Ovary (tissue), 9 donors: ENCODE results near the gene ROR2. TPM values are rescaled to one million over a fixed set of nuclear protein-coding genes. Genes with fewer than 3 reads are reported as not detected.

ENCODE experiments used
- DNase-seq, 5 donors: peaks; one replicate each; pipeline ENCODE4 v3.0.0-alpha.2; 2019 to 2020
- H3K27ac ChIP-seq, 2 donors: fragments of 200-600 bp; one replicate each; pipeline versions ENCODE4 v1.5.1 to v1.8.0; 2019 to 2022
- H3K27me3 ChIP-seq: fragments of 200-600 bp; one replicate; pipeline ENCODE4 v1.8.0; 2022
- H3K36me3 ChIP-seq: fragments of 200-600 bp; sonication (generic); one replicate; pipeline ENCODE4 v1.5.1; 2019
- H3K4me1 ChIP-seq: one replicate; pipeline ENCODE4 v1.8.1; 2013; ENCODE audit warnings: mild to moderate bottlenecking, moderate library complexity; ENCODE audit not compliant: insufficient read depth
- H3K4me3 ChIP-seq: fragments of 200-600 bp; sonication (generic); one replicate; pipeline ENCODE4 v1.5.1; 2017
- H3K9me3 ChIP-seq, 2 donors: fragments of 200-600 bp in 1 of 2; sonication (generic) in 1 of 2; one replicate each; pipeline versions ENCODE4 v1.5.1 to v1.8.1; 2013 to 2019; ENCODE audit warnings: mild to moderate bottlenecking in 1 of 2, moderate library complexity in 1 of 2
- EP300 ChIP-seq: sonication (generic); formaldehyde crosslinking; IDR thresholded peaks from one replicate; pipeline ENCODE4 v1.6.1; 2017; ENCODE audit warnings: antibody characterized with exemption
- POLR2A ChIP-seq: fragments of 450-650 bp; IDR thresholded peaks from one replicate; pipeline ENCODE4 v1.6.1; 2017; ENCODE audit warnings: antibody characterized with exemption, mild to moderate bottlenecking, moderate library complexity
- WGBS, 3 donors: extraction: QIAGEN DNeasy Blood & Tissue Kit in 1 of 3; methylation state at CpG; one replicate each; pipeline versions ENCODE4 v1.1.5 to v1.1.7; 2013 to 2017; 5-methylcytosine and 5-hydroxymethylcytosine counted together
- intact Hi-C, 4 donors: fragments of 100-400 bp; cut with DNase I; formaldehyde crosslinking; loops; one replicate each; pipeline versions ENCODE4 v1.11.0 to v1.15.1; 2022 to 2023
- polyA plus RNA-seq, 2 donors: library from polyadenylated mRNA; stranded (reverse); fragments of 200-250 nt in 1 of 2; fragments of 350-450 nt in 1 of 2; fragmentation: Illumina TruSeq in 1 of 2; extraction: RNeasy Lipid Tissue Mini Kit (QIAGEN cat#74804) in 1 of 2; gene quantifications; one replicate each; pipeline ENCODE4 v1.2.3, GENCODE V29; 2013 to 2014
- total RNA-seq, 7 donors: library from RNA; depleted of rRNA in 2 of 7; stranded (reverse); fragments of >200 nt in 2 of 7; fragmentation: NEBNext Ultra II Directional in 3 of 7; extraction: Animal tissue kit (Norgen Biotek cat#: 25700) in 3 of 7; gene quantifications; one replicate each; pipeline versions ENCODE4 v1.1.0 to v1.2.4, GENCODE V29; 2016 to 2023
- TF ChIP-seq, protein P1 (sequence below), 3 donors: fragments of 450-650 bp in 2 of 3; fragments of 200-600 bp in 1 of 3; IDR thresholded peaks; one replicate each; pipeline versions ENCODE4 v1.5.1 to v1.8.0; 2016 to 2022; ENCODE audit warnings: antibody characterized with exemption in 3 of 3, mild to moderate bottlenecking in 1 of 3
- donor health status: DM: no; HTN: no; CAD: no; lungs with moderate emphysema.
- donor health status: DM: no; HTN: no; CAD: no.
- donor health status: Bipolar disorder and iron deficiency.
- donor health status: DM: yes; HTN: yes; CAD: no.
- donor health status: DM: no; HTN: no; CAD: no.
- donor health status: DM: yes; HTN: yes; CAD: no.

The ROR2 gene
- total and polyA plus RNA-seq, 9 donors, result 11.4 to 35.5 (median 27.7) TPM

DNA sequence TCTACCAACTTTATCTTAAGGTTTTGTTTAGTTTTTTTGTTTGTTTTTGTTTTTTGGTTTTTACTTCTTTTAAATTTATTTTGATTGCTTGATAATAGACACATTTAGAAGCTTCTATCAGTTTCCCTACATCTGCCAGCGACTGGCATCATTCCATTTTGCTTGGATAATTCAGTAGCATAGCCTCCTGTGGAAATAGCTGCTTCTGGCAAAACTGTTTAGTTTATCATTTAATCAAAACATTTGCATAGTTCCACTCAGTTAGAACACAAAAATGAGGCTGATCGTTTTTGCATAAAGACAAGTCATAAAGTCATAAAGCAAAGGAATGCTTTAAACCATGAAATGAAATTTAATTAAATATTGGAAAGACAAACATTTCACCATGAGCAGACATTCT, 392.7 kb downstream of the ROR2 start:
- 51 to 63% (median 60%) methylated on average over 2 of the region's 2 CpGs for WGBS, 3 donors
- TF ChIP-seq, protein P1, sequence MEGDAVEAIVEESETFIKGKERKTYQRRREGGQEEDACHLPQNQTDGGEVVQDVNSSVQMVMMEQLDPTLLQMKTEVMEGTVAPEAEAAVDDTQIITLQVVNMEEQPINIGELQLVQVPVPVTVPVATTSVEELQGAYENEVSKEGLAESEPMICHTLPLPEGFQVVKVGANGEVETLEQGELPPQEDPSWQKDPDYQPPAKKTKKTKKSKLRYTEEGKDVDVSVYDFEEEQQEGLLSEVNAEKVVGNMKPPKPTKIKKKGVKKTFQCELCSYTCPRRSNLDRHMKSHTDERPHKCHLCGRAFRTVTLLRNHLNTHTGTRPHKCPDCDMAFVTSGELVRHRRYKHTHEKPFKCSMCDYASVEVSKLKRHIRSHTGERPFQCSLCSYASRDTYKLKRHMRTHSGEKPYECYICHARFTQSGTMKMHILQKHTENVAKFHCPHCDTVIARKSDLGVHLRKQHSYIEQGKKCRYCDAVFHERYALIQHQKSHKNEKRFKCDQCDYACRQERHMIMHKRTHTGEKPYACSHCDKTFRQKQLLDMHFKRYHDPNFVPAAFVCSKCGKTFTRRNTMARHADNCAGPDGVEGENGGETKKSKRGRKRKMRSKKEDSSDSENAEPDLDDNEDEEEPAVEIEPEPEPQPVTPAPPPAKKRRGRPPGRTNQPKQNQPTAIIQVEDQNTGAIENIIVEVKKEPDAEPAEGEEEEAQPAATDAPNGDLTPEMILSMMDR (IDR thresholded peaks at IDR 0.05), result no peak
- TF ChIP-seq POLR2A (no peak), EP300 (no peak)
- no peak for DNase-seq
- Histone ChIP-seq H3K36me3 (no peaks in the 10 kb centered on the region), H3K27me3 (no peaks in the 10 kb centered on the region), H3K9me3 (no peaks in the 10 kb centered on the region), H3K27ac (no peak overlapping the region), H3K4me1 (no peaks in the 10 kb centered on the region), H3K4me3 (no peak overlapping the region)
- intact Hi-C loops, result loop anchor here in 1 of 4 donors (5.0 kb wide), 1 partner anchor 640 kb away; no protein-coding TSS in a partner anchor

DNA sequence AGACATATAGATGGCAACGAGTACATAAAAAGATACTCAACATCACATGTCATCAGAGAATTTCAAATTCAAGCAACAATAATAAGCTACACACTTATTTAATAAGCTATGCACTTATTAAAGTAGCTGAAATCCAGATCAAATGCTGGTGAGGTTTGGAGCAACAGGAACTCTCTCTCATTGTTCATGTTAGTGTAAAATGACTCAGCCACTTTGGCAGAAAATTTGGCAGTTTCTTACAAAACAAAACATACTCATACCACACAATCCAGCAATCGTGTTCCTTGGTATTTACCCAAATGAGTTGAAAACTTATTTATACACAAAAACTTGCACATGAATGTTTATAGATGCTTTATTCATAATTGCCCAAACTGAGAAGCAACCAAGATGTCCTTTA, 394.9 kb downstream of the ROR2 start:
- Histone ChIP-seq H3K4me1 (no peaks in the 10 kb centered on the region), H3K27me3 (no peaks in the 10 kb centered on the region), H3K27ac (no peak overlapping the region), H3K9me3 (no peaks in the 10 kb centered on the region), H3K36me3 (no peaks in the 10 kb centered on the region), H3K4me3 (no peak overlapping the region)
- DNase-seq, result no peak
- TF ChIP-seq EP300 (no peak), POLR2A (no peak)
- TF ChIP-seq, protein P1 (IDR thresholded peaks at IDR 0.05), result no peak
- WGBS, 3 donors, result 52 to 61% (median 54%) methylated on average over 2 of the region's 2 CpGs
- intact Hi-C loops, result loop anchor here in 1 of 4 donors (5.0 kb wide), 1 partner anchor 638 kb away; no protein-coding TSS in a partner anchor

DNA sequence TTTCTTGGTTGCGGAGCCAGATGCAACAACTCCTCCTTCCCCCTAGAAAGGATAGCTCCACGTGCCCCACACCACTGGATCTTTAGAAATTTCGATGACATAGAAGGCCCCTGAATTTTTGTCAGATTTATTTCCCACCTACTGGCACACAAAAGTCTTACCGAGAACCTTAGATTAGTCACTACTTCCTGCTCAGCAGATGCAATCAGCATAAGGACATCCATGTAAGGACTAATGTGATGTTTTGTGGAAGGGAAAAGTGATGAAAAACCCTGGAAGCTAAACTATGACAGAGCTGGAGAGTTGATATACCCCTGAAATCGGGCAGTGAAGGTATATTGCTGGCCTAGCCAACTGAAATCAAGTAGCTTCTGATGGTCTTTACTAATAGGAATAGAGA, 400.9 kb downstream of the ROR2 start:
- H3K27me3 ChIP-seq, result no peaks in the 10 kb centered on the region
- no peaks in the 10 kb centered on the region for H3K4me1 ChIP-seq
- TF ChIP-seq EP300 (no peak), POLR2A (no peak)
- TF ChIP-seq, protein P1 (IDR thresholded peaks at IDR 0.05), result no peak
- intact Hi-C loops, result no loop called here
- DNase-seq, result no peak
- H3K4me3 ChIP-seq, result no peak overlapping the region
- no peak overlapping the region for H3K27ac ChIP-seq
- H3K36me3 ChIP-seq, result no peaks in the 10 kb centered on the region
- WGBS, 3 donors, result 77 to 84% (median 80%) methylated on average over 5 of the region's 5 CpGs
- H3K9me3 ChIP-seq, result no peaks in the 10 kb centered on the region

DNA sequence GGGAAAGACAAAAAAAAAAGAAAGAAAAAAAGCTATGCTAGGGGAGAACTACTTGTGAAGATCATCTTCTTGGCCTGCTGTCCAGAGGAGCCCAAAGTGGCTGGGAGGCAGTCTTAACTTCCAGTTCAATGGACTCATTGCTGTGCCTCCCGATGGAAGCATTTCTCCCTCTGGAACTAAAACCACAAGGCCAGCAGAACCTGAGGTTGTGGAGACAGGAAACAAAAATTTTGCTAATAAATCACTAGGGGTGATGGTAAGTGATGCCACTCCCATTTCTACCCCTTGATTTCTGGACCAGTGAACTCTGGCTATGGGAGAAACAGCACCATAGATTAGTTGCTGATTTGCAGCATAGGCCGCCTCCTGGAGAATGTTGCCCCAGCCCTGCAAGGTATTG, 402.9 kb downstream of the ROR2 start:
- Histone ChIP-seq H3K27ac (no peak overlapping the region), H3K27me3 (no peaks in the 10 kb centered on the region), H3K4me3 (no peak overlapping the region), H3K9me3 (no peaks in the 10 kb centered on the region), H3K36me3 (no peaks in the 10 kb centered on the region), H3K4me1 (no peaks in the 10 kb centered on the region)
- DNase-seq, result no peak
- 76 to 93% (median 85%) methylated on average over 2 of the region's 2 CpGs for WGBS, 3 donors
- intact Hi-C loops, result no loop called here
- TF ChIP-seq, protein P1 (IDR thresholded peaks at IDR 0.05), result no peak
- TF ChIP-seq EP300 (no peak), POLR2A (no peak)
